Stimulated activated CD4-positive, alpha-beta T cell treated with anti-CD3 and anti-CD28 coated beads, Interleukin-2, amount 100 ng/mL, for 24 hours (primary cell): Measurements from ENCODE around the gene GALK2.

ENCODE experiments used
- DNase-seq, 2 donors: peaks; one replicate each; pipeline ENCODE4 v3.0.0-alpha.2; 2020

The GALK2 gene

GRCh38 chr15:49366496-49366895 lies 196.4 kb downstream of the GALK2 start:
- no peak for DNase-seq

DNA sequence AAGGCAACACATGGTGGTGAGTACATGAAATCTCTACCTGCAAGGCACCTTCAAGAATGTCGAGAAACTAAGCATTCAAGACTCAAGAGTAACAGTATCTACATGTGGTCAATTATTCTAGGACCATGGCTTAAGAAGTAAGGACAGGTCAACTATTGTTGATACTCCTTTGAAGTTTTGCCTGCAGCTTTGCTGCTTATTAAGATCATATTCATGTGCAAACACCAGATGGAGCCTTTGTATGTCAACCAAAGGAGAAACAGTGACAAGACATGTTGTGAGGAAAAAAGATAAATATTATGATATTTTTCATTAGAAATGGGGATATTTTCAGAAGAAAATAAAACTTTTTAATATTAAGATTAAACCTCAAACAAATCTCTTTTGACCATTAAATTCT lies 200.7 kb downstream of the GALK2 start:
- no peak for DNase-seq

DNA sequence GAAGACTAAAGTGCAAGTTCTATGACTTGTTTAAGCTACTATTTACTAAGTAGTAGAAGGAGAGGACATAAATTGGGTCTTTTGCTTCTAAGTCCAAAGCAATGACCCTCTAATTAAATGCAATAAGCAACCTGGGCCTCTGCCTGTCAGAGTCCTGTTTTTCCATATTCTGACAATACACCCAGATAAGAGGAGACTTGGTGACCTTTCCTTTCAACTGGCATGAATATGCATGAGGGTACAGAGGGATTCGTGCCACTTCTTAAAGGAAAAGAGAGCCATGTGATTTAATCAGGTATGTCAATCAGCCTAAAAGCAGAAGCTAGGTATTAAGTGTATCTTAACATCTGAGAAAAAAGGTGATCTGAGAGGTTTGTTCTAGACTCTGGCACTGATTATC lies 202.3 kb downstream of the GALK2 start:
- no peak for DNase-seq

DNA sequence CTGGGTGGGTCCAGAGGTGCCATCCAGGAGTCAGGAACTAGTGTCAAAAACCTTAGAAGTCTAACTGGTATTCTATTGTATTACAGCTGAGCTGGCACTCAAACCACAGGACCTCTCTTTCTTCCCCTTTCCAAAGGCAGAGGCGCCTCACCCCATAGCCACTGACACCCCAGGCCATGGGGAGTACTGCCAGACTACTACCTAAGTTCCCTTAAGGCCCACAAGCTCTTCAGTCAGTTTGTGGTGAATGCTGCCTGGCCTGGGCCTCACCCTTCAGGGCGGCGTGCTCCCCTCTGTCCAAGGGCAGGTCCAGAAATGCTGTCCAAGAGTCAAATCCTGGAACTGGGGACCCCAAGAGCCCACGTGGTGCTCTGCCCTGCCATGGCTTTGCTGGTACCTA lies 209.9 kb downstream of the GALK2 start:
- no peak for DNase-seq

DNA sequence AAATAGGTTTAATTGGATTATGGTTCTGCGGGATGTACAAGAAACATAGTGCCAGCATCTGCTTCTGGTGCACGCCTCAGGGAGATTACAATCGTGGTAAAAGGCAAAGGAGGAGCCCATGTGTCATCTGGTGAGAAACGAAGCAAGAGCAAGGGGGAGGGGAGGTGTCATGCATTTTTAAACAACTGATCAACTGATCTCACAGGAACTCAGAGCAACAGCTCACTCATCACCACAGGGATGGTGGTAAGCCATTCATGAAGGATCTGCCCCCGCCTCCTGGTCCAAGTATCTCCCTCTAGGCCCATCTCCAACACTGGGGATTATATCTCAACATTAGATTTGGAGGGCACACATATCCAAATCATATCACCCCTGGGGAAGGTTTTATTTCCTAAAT lies 210.9 kb downstream of the GALK2 start:
- no peak for DNase-seq
